Naive thymus-derived CD4-positive, alpha-beta T cell (primary cell): ENCODE measurements around the gene MCM7. TPM values are rescaled to one million over a fixed set of nuclear protein-coding genes. Genes with fewer than 3 reads are reported as not detected.

Experiments
- ATAC-seq: fragments of 150-1000 bp; cut with Tn5 transposase; 2 replicates; pipeline ENCODE4 v1.10.0; 2021; ENCODE audit warnings: mild to moderate bottlenecking, moderate library complexity
- CTCF ChIA-PET: fragments of 350-600 bp; sonication (Branson Sonifier 250); formaldehyde crosslinking; loops from one replicate; lab custom pipeline; 2021; ENCODE audit warnings: antibody characterized with exemption; lab: Charles Lee
- POLR2A ChIA-PET: fragments of 350-600 bp; sonication (Branson Sonifier 250); formaldehyde crosslinking; loops from one replicate; lab custom pipeline; 2021; ENCODE audit warnings: antibody characterized with exemption, inconsistent platforms; lab: Charles Lee
- DNase-seq, 9 donors: peaks; one replicate each; pipeline versions ENCODE4 v3.0.0 to v3.0.0-alpha.2; 2020 to 2022; ENCODE audit warnings: mixed read lengths in 1 of 9
- H3K27ac ChIP-seq: one replicate; pipeline ENCODE4 v1.7.0; 2013; ENCODE audit warnings: mild to moderate bottlenecking, low read depth, low read length, moderate library complexity
- H3K27me3 ChIP-seq, 2 donors: one replicate each; pipeline ENCODE4 v1.7.0; 2013; ENCODE audit warnings: low read length in 2 of 2, mild to moderate bottlenecking in 2 of 2, moderate library complexity in 2 of 2; ENCODE audit not compliant: control insufficient read depth in 2 of 2, insufficient read depth in 2 of 2
- H3K36me3 ChIP-seq, 3 experiments: 1 replicate in 2 of 3; 2 replicates in 1 of 3; pipeline ENCODE4 v1.7.0; 2013; ENCODE audit warnings: low read length in 3 of 3, mild to moderate bottlenecking in 3 of 3, moderate library complexity in 1 of 3; ENCODE audit not compliant: insufficient read depth in 3 of 3, control insufficient read depth in 2 of 3
- H3K4me1 ChIP-seq, 2 donors: one replicate each; pipeline ENCODE4 v1.7.0; 2013; ENCODE audit warnings: low read length in 2 of 2, mild to moderate bottlenecking in 2 of 2, moderate library complexity in 1 of 2; ENCODE audit not compliant: control insufficient read depth in 2 of 2, insufficient read depth in 2 of 2
- H3K4me3 ChIP-seq: 2 replicates; pipeline ENCODE4 v1.7.0; 2013; ENCODE audit warnings: mild to moderate bottlenecking, low read length
- H3K9me3 ChIP-seq, 3 experiments: 1 replicate in 2 of 3; 2 replicates in 1 of 3; pipeline ENCODE4 v1.7.0; 2013; ENCODE audit warnings: low read length in 3 of 3; ENCODE audit not compliant: control insufficient read depth in 2 of 3
- H3K27ac Mint-ChIP-seq, 9 donors: one replicate each; pipeline ENCODE4 v1.8.0; 2020 to 2022; ENCODE audit warnings: mixed read lengths in 9 of 9, mild to moderate bottlenecking in 8 of 9, moderate library complexity in 5 of 9, inconsistent platforms in 2 of 9
- H3K27me3 Mint-ChIP-seq, 5 donors: one replicate each; pipeline ENCODE4 v1.8.0; 2021 to 2022; ENCODE audit warnings: mixed read lengths in 5 of 5, mild to moderate bottlenecking in 1 of 5
- H3K36me3 Mint-ChIP-seq, 5 donors: one replicate each; pipeline ENCODE4 v1.8.0; 2020 to 2022; ENCODE audit warnings: mixed read lengths in 5 of 5, mild to moderate bottlenecking in 3 of 5, inconsistent platforms in 1 of 5
- H3K4me1 Mint-ChIP-seq, 7 donors: one replicate each; pipeline ENCODE4 v1.8.0; 2020 to 2022; ENCODE audit warnings: mixed read lengths in 7 of 7, mild to moderate bottlenecking in 3 of 7, inconsistent platforms in 1 of 7
- H3K4me3 Mint-ChIP-seq, 10 donors: one replicate each; pipeline ENCODE4 v1.8.0; 2020 to 2022; ENCODE audit warnings: mild to moderate bottlenecking in 10 of 10, mixed read lengths in 10 of 10, moderate library complexity in 6 of 10, inconsistent platforms in 2 of 10
- H3K9me3 Mint-ChIP-seq, 11 donors: one replicate each; pipeline ENCODE4 v1.8.0; 2020 to 2022; ENCODE audit warnings: mixed read lengths in 11 of 11, mild to moderate bottlenecking in 4 of 11, inconsistent platforms in 1 of 11, moderate library complexity in 1 of 11
- intact Hi-C, 2 donors: fragments of 100-400 bp; cut with micrococcal nuclease; formaldehyde crosslinking; loops; one replicate each; pipeline ENCODE4 v1.15.1; 2023
- polyA plus RNA-seq, 2 donors: library from polyadenylated mRNA; unstranded; fragments of 300-500 nt; fragmentation: Illumina TruSeq; gene quantifications; one replicate each; pipeline ENCODE4 v1.2.3, GENCODE V29; 2021
- total RNA-seq, 6 experiments: library from RNA in 5 of 6; stranded (reverse) in 5 of 6; gene quantifications; 1 replicate in 5 of 6; 2 replicates in 1 of 6; pipeline ENCODE4 v1.2.3 and lab custom pipeline; 2021 to 2026

MCM7 gene
- total and polyA plus RNA-seq, 7 experiments from 2014 or later = 29.5 to 263 (median 117) TPM

GRCh38 chr7:100087055-100087750 is 14.0 kb downstream of the MCM7 start:
- H3K9me3 ChIP-seq = no peaks in the 10 kb centered on the region
- DNase-seq = no peak
- Mint-ChIP-seq H3K36me3 (peaks cover 0 to 19% (median 12%) of the 10 kb centered on the region in 5 donors), H3K9me3 (peaks cover 0 to 11% (median 0%) of the 10 kb centered on the region in 11 donors), H3K27me3 (peaks cover 0 to 19% (median 0%) of the 10 kb centered on the region in 5 donors), H3K4me1 (peaks cover 19 to 44% (median 27%) of the 10 kb centered on the region in 7 donors), H3K27ac (peak overlapping the region; percentile 11 to 95 (median 79)), H3K4me3 (peak overlapping the region; percentile 20 to 90 (median 62))
- H3K27ac ChIP-seq = no peak overlapping the region
- no peak overlapping the region for H3K4me3 ChIP-seq
- ChIA-PET POLR2A (interaction anchor here (5.2 kb wide), 1 partner anchor 13 kb away, joined by 59 read pairs; the partner anchor contains the start of genes AP4M1 and MCM7), CTCF (interaction anchor here (0.6 to 0.9 kb wide), 2 partner anchors 8 to 29 kb away, joined by 3 read pairs; no protein-coding TSS in a partner anchor)
- intact Hi-C loops = loop anchor here in 1 of 2 donors (10.0 kb wide), 2 partner anchors 582 to 682 kb away; partner anchors contain the start of genes BUD31, PDAP1, ZKSCAN5 and ZNF394
- H3K36me3 ChIP-seq = peaks cover 0 to 23% (median 4%) of the 10 kb centered on the region in 3 experiments
- ATAC-seq = no peak
- H3K4me1 ChIP-seq = peaks cover 11 to 20% of the 10 kb centered on the region in 2 donors
- H3K27me3 ChIP-seq = no peaks in the 10 kb centered on the region

- Mint-ChIP-seq H3K4me3 (peak overlapping the region in 1 of 10 donors; percentile 54), H3K36me3 (peaks cover 0 to 10% (median 3%) of the 10 kb centered on the region in 5 donors), H3K27me3 (peaks cover 0 to 19% (median 0%) of the 10 kb centered on the region in 5 donors), H3K27ac (peak overlapping the region in 1 of 9 donors; percentile 62), H3K4me1 (peaks cover 21 to 46% (median 37%) of the 10 kb centered on the region in 7 donors), H3K9me3 (peaks cover 0 to 11% (median 0%) of the 10 kb centered on the region in 11 donors)
- ChIA-PET CTCF (no interaction called here), POLR2A (interaction anchor here (1.4 to 1.9 kb wide), 2 partner anchors 10 to 40 kb away, joined by 3 to 14 read pairs; partner anchors contain the start of gene MBLAC1)
- H3K27me3 ChIP-seq = no peaks in the 10 kb centered on the region
- intact Hi-C loops = loop anchor here in 1 of 2 donors (10.0 kb wide), 2 partner anchors 581 to 681 kb away; partner anchors contain the start of genes BUD31, PDAP1, ZKSCAN5 and ZNF394
- H3K9me3 ChIP-seq = no peaks in the 10 kb centered on the region
- H3K27ac ChIP-seq = no peak overlapping the region
- DNase-seq (no peak), ATAC-seq (no peak)
- H3K4me3 ChIP-seq = no peak overlapping the region
- peaks cover 0 to 6% (median 3%) of the 10 kb centered on the region in 3 experiments for H3K36me3 ChIP-seq
- peaks cover 11 to 24% of the 10 kb centered on the region in 2 donors for H3K4me1 ChIP-seq
Observed at GRCh38 chr7:100085515-100085914, 15.7 kb downstream of the MCM7 start.

GRCh38 chr7:100082978-100083377 is 18.2 kb downstream of the MCM7 start:
- peak overlapping the region; percentile 76 to 95 (median 92) for H3K4me3 Mint-ChIP-seq
- H3K36me3 Mint-ChIP-seq = peaks cover 5 to 12% (median 7%) of the 10 kb centered on the region in 5 donors
- H3K27ac ChIP-seq = no peak overlapping the region
- CTCF ChIA-PET = interaction anchor here (0.6 to 1.1 kb wide), 4 partner anchors 48 to 175 kb away, joined by 3 to 6 read pairs (median 6); no protein-coding TSS in a partner anchor
- DNase-seq (no peak), ATAC-seq (no peak)
- peaks cover 0 to 19% (median 0%) of the 10 kb centered on the region in 5 donors for H3K27me3 Mint-ChIP-seq
- no peaks in the 10 kb centered on the region for H3K27me3 ChIP-seq
- H3K4me1 Mint-ChIP-seq = peaks cover 26 to 50% (median 39%) of the 10 kb centered on the region in 7 donors
- no peaks in the 10 kb centered on the region for H3K9me3 ChIP-seq
- peaks cover 0 to 2% (median 0%) of the 10 kb centered on the region in 11 donors for H3K9me3 Mint-ChIP-seq
- peaks cover 5 to 19% of the 10 kb centered on the region in 2 donors for H3K4me1 ChIP-seq
- intact Hi-C loops = loop anchor here (1.0 to 10.0 kb wide), 7 partner anchors 17 to 678 kb away; partner anchors contain the start of genes BUD31 (in 1 of the 2), FBXO24 (in 1 of the 2), LRCH4 (in 1 of the 2) and MBLAC1 (in 1 of the 2)
- H3K36me3 ChIP-seq = peaks cover 0 to 13% (median 0%) of the 10 kb centered on the region in 3 experiments
- H3K27ac Mint-ChIP-seq = peak overlapping the region; percentile 61 to 94 (median 84)
- POLR2A ChIA-PET = interaction anchor here (0.6 to 2.0 kb wide), 10 partner anchors 8 to 459 kb away, joined by 3 to 9 read pairs (median 4); partner anchors contain the start of genes AP4M1 and MCM7
- H3K4me3 ChIP-seq = no peak overlapping the region

- Mint-ChIP-seq H3K36me3 (peaks cover 5 to 18% (median 12%) of the 10 kb centered on the region in 5 donors), H3K4me3 (peak within 1 kb of the TSS; percentile 89 to 96 (median 92)), H3K4me1 (peaks cover 26 to 46% (median 41%) of the 10 kb centered on the region in 7 donors), H3K27me3 (peaks cover 0 to 19% (median 0%) of the 10 kb centered on the region in 5 donors), H3K9me3 (peaks cover 0 to 3% (median 0%) of the 10 kb centered on the region in 11 donors), H3K27ac (peak within 1 kb of the TSS; percentile 64 to 98 (median 91))
- H3K4me3 ChIP-seq = peak within 1 kb of the TSS; percentile 78
- POLR2A ChIA-PET = interaction anchor here (0.7 to 2.0 kb wide), 11 partner anchors 8 to 594 kb away, joined by 3 to 9 read pairs (median 5); partner anchors contain the start of genes AP4M1, MCM7, TRIM4 and ZKSCAN1
- peaks cover 5 to 18% of the 10 kb centered on the region in 2 donors for H3K4me1 ChIP-seq
- no peaks in the 10 kb centered on the region for H3K9me3 ChIP-seq
- H3K27ac ChIP-seq = peak within 1 kb of the TSS; percentile 82
- CTCF ChIA-PET = interaction anchor here (0.7 to 1.5 kb wide), 4 partner anchors 33 to 86 kb away, joined by 3 to 6 read pairs (median 3); partner anchors contain the start of gene ZKSCAN1
- DNase-seq = peak; percentile 87 to 98 (median 97)
- intact Hi-C loops = loop anchor here (1.0 to 10.0 kb wide), 26 partner anchors 8 to 1171 kb away; partner anchors contain the start of genes BUD31 (in 2 of the 2), MBLAC1 (in 2 of the 2), PDAP1 (in 2 of the 2) and TRIM4 (in 2 of the 2)
- ATAC-seq = peak; percentile 94
- no peaks in the 10 kb centered on the region for H3K27me3 ChIP-seq
- peaks cover 0 to 20% (median 4%) of the 10 kb centered on the region in 3 experiments for H3K36me3 ChIP-seq
Observed at GRCh38 chr7:100081535-100082102, 19.6 kb downstream of the MCM7 start, which contains the start of gene ZNF3. ZNF3 (minus strand) TSS chr7:100081723; CDS start chr7:100077357, 4,366 bp downstream.

- Mint-ChIP-seq H3K27me3 (peaks cover 0 to 17% (median 0%) of the 10 kb centered on the region in 5 donors), H3K36me3 (peaks cover 8 to 24% (median 18%) of the 10 kb centered on the region in 5 donors), H3K9me3 (peaks cover 0 to 3% (median 0%) of the 10 kb centered on the region in 11 donors), H3K4me1 (peaks cover 26 to 46% (median 41%) of the 10 kb centered on the region in 7 donors), H3K4me3 (peak overlapping the region; percentile 89 to 96 (median 92)), H3K27ac (peak overlapping the region; percentile 64 to 94 (median 91))
- ChIA-PET CTCF (interaction anchor here (1.5 kb wide), 1 partner anchor 66 kb away, joined by 3 read pairs; the partner anchor contains the start of gene ZKSCAN1), POLR2A (interaction anchor here (0.6 to 1.1 kb wide), 8 partner anchors 9 to 98 kb away, joined by 3 to 9 read pairs (median 3); partner anchors contain the start of genes AP4M1, MCM7 and ZKSCAN1)
- intact Hi-C loops = loop anchor here (1.0 to 10.0 kb wide), 24 partner anchors 8 to 1171 kb away; partner anchors contain the start of genes BUD31 (in 2 of the 2), PDAP1 (in 2 of the 2), TRIM4 (in 2 of the 2) and ZCWPW1 (in 2 of the 2)
- Histone ChIP-seq H3K9me3 (no peaks in the 10 kb centered on the region), H3K4me1 (peaks cover 5 to 18% of the 10 kb centered on the region in 2 donors), H3K4me3 (peak overlapping the region; percentile 78), H3K27me3 (no peaks in the 10 kb centered on the region), H3K36me3 (peaks cover 0 to 26% (median 4%) of the 10 kb centered on the region in 3 experiments), H3K27ac (peak overlapping the region; percentile 82)
- DNase-seq (no peak), ATAC-seq (peak; percentile 0)
Observed at GRCh38 chr7:100080907-100081534, 20.2 kb downstream of the MCM7 start.
